Middle frontal gyrus (tissue), 1 donor: ENCODE data around the gene TDRD3.

Source experiments
- DNase-seq: peaks from one replicate; pipeline ENCODE4 v3.0.0-alpha.2; 2015; ENCODE audit warnings: low spot score; ENCODE audit errors: extremely low spot score

The TDRD3 gene

DNA sequence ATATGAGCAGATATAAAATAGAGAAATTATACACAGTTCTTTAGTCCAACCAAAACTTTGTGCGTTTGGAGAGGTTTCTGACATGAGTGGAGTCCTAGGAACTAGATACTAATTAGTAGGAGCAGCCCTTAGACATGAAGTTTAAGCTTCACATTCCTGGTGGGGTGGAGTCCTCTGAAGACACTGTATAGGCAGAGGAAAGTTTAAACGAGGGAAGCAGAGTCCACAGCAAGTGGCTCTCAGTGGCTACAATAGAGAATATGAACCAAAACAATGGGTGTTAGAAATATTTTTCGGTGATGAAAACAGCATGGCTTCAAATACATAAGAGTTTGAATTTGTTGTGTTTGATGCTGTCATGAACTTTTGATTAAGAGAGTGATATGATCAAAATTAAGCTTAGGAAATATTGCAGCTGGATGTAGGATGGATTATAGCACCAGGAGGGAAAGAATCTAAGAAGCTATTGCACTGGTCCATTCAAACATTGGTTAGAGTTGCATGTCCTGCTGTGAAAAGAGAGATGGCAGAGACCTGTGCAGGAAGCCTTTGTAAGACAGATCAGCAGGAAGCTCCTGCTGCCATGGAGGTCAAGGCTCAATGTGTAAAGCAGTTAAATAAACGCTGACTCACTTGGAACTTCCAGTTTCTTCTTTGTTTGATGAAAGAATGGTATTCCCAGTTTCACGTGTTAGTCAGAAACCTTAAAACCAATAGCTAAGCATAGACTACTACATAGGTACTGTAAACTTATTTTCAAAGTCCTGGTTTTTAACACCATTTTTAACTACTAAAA lies 175.2 kb downstream of the TDRD3 start:
- no peak for DNase-seq

DNA sequence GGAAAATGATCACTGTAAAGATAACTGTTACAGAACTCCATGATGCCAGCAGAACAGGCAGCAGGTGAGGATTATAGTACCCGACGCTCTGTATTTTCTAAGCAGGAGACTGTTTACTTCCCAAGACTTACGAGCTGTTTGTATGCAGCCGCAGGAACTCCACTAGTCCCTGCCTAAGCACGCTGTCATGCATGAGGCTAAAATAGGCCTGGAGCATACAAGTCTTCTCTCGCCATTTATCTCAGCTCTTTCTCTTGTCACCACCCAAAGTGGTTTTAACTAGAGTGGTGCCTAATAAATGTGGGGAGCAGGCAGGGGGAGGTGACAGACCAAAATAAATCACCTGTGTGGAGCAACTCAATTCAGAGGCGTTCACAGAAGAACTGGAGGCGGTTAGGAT lies 175.8 kb downstream of the TDRD3 start:
- no peak for DNase-seq

DNA sequence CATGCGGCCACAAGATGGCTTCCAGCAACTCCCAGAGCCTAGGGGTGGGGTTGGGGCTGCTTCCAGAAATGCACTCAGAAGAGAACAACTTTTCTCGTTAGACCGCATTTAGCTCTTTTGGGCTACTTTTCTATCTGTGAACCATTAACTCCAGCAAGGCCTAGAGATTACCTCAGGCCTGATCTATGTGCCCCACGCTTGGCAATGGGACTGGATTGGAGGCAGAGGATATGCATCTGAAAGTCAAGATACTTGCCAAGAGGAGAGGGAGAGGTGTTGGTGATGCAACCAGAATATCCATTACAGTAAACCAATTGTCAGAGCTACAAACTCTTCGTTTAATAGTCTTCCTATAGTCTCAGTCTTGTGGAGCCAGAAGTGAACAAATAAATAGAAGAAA lies 177.7 kb downstream of the TDRD3 start:
- no peak for DNase-seq

DNA sequence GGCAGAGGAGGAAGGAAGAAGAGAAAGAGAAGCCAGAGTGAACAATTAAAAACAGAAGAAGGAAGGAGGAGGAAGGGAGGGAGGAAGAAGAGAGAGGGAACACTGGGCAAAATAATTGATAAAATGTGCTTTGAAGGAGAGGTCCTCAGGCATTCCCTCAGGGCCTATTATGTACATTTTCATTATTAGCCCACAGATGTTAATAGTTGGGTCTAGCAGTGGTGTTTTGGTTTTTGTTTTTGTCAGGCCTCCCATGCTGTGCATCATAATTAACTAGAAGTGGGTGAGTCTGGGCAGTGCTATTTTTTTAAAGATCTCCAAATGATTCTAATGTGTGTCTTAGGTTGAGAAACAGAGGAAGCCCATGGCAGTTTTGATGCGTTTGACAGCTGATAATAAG lies 178.1 kb downstream of the TDRD3 start:
- DNase-seq: no peak

DNA sequence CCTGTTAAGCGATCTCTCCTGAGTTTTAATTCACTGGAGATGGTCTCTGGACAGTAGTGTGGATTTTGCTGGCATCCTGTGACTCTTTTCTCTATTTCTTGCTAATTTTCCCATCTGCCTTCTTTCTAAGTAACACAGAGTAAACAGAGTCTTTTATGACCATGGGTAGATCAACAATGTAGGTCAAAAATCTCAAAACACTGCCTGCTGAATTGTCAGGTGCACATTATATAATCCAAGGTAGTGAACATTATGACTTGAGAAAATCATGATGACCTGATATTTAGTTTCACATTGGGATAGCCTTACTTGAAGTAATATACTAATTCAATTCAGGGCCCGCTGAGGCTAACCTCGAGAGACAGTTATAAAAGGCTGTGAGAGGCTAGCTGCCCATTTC lies 180.7 kb downstream of the TDRD3 start:
- DNase-seq: no peak

DNA sequence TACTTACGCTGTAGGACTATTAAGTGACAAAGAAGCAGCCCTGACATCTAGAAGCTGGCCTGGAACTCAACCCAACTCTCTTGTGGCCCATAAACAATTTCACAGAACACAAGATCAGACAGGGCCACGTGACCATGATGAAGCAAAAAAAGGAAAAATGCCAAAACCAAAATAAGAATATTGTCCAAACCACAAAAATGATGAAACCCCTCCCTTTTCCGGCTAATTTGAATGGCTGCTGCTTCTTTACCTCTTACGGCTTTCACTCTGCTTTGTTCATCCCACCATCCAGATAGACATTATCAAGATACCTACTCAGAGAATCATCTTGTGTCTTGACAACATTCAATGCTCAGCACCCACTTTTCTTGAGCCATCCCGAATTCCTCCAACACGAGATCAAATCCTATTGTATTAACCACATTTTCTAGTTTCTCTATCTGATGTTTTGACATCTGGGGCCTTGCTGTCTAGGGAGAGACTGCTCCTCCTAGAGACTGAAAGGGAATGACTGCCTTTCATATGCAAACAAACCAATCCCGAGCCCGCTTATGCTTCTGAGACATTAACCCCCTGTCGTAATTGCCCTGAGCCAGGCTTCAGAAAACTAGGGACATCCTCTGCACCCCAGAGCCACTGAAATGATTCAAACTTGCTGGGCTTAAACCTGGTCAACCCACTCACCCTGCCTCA lies 186.3 kb downstream of the TDRD3 start:
- DNase-seq: no peak

DNA sequence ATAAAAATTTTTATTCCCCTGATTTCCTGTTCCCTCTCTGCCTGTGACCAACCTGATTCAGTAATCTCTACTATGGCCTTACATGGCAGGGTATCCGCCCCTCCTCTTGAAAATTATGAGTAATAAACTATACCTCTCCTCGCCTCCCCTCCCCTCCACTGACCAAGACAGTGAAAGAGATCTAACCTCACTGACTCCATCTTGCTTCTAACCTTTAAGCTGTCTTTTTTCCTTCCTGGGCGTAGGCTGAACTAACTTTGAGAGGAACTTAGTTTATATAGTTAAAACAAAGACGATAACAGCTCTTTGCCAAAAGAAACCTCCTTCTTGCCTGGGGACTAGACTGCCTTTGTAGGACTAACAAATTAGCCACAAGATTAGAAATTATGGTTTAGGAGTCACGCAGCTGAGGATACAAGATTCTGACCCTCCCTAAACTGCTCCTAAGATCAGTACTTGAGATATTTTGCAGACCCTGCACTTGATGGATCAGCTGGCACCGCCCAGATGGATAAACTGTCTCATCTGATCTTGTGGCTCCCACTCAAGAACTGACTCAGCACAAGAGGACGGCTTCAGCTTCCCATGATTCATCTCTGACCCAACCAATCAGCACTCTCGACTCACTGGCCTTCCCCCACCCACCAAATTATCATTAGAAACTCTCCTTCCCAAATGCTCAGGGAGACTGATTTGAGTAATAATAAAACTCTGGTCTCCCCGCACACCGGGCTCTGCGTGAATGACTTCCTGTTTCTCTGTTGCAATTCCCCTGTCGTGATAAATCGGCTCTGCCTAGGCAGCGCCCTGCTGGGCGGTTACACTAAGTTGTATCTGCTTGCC lies 187.1 kb downstream of the TDRD3 start:
- DNase-seq: no peak

DNA sequence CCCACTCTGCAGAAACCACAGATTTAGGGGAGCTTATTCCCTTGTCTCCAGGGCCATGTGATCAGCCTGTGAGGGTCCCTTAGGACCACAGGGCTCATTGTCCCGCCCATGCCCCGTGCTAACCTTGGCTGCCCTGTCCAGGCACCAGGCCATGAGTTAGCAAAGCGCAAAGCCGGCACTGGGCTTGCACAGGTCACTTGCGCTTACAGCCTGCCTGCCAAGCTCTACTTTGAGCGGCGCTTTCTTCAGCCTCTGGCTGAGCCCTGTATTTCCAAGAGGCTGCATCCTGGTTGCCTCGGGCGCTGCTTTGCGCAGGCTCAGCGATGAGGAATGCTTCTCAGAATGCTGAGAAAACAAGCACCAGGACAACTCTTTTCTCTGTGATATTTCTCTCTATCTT lies 188.0 kb downstream of the TDRD3 start:
- no peak for DNase-seq

DNA sequence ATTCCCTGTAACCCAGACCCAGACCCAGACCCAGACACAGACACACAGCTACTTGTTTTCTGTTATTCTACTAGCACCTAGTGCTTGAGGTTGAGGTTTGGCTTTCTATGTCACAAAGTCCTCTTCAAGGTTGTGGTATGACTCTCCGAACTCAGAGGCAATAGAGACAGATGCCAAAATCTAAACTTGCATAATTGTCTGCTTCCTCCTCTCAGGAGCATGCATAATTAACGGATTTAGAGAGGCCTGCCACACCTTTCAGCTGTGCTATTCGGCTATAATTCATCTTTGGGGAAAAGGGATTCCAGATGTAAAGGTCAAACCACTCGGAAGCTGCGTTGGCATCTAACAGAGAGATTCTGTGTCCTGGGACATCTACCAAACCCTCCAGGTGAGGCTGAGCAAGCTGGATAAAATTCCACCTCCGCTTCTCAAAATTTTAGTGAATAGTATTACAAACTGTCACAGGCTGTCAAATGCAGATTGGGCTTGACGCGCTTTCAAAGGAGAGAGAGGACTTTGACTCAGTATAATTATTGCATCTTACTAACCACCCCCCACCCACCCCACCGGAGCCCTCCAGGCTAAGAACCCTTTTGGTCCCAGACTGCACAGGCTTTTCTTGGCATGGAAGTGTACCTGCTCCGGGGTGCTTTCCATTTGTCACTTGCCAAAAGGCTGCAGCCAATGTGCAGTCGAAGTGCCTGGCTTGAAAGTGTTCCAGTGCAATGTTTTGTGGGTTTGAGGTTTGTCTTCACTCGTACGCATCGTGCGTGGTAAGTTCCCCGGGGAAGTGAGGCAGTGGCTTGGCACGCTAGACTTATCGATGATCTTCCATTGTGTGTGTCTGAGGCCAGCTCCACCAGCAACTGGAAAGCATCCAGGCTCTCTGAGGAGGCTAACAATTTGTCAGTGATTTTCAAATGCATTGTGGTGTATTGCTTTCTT lies 194.1 kb downstream of the TDRD3 start:
- DNase-seq: no peak

DNA sequence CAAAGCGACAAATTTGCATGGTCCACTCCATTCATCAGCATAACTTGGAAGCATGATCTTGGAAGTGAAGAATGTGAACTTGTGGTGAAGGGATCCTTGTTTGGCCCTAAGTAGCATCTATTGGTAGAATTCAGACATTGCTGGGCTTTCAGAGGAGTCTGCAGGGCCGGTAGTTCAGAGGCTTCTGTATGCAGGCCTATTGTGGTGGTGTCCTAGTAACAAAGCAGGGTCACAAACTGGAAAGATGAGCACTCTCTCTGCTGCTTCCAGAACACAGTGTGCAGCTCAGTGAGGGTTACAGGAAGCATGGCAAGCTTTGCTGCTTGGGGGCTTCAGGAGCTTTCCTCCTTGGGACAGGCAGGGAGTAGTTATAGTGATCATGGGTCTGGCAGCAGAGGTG lies 206.0 kb downstream of the TDRD3 start:
- no peak for DNase-seq

DNA sequence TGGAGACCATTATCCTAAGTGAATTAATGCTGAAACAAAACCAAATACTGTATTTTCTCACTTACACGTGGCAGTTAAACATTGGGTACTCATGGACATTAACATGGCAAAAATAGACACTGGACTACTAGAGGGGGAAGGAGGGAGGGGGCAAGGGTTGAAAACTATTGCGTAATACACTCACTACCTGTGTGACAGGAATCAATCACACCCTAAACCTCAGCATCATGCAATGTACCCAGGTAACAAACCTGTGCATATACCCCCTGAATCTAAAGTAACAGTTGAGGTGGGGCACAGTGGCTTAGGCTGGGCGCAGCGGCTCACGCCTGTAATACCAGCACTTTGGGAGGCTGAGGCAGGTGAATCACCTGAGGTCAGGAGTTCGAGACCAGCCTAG lies 207.0 kb downstream of the TDRD3 start:
- no peak for DNase-seq

DNA sequence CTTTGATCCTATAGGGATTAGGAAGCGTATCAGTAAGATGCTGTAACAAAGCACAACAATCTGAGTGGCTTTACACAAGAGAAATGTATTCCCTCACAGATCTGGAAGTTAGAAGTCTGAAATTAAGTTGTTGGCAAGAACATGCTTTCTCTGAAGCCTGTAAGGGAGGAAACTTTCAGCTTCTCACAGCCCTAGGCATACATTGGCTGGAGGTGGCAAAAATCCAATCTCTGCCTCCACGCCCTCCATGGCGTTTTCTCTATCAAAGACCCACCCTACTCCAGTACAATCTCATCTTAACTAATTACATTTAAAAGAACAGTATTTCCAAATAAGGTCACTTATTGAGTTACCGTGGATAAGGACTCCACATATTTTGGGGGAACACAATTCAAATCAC lies 211.9 kb downstream of the TDRD3 start:
- no peak for DNase-seq

DNA sequence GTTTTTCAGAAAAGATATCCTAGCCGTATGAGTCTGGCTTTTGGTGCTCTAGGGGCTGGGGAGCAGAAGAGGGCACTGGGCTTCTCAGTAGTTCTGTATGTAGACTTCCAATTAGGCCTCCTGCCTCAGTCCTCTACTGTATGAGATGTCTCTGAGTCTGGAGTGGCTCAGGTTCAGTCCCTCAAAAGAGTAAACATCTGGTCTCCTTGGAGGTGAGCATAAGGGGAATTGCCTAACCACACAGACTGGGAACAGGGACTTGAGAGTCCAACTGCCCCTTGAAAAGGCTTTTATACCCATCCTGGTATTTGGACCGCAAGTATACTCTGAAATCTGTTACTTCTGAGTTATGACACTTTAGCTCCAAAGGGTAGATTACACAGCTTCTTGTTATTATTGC lies 214.5 kb downstream of the TDRD3 start:
- DNase-seq: no peak

DNA sequence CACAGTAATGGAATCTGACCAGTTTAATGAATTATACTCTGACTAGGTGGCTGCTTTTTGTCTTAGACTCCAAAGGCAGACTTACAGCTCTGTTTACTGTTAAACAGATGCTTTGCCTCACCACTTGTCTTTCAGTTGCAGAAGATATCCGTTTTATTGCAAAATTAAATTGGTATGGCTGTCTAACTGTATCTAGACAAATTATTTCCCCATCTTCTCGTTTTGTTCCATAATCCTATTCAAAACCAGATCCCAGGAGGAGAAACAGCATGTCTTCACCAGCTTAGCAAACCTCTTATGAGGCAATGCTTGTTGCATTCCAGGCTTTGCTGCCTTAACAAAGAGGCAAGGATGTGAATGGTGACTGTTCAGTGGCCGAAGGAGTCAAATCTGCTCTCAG lies 215.6 kb downstream of the TDRD3 start:
- no peak for DNase-seq

DNA sequence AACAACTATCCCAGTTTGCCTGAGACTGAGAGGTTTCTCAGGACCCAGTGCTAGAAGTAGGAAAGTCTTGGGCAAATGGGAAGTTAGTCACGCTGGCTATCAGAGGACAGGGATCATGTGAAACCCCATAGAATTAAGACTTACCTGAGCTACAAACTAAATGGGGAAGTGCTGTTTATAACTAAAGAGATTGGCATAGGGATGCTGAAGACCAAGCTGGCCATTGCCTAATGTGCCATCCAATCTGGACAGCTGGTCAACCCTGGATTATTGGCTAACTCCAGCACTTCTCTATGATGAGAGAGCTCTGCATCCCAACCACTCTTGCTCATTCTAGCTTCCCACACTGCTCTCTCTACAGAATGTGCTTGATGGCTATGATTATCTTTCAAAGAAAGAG lies 216.1 kb downstream of the TDRD3 start:
- DNase-seq: no peak

DNA sequence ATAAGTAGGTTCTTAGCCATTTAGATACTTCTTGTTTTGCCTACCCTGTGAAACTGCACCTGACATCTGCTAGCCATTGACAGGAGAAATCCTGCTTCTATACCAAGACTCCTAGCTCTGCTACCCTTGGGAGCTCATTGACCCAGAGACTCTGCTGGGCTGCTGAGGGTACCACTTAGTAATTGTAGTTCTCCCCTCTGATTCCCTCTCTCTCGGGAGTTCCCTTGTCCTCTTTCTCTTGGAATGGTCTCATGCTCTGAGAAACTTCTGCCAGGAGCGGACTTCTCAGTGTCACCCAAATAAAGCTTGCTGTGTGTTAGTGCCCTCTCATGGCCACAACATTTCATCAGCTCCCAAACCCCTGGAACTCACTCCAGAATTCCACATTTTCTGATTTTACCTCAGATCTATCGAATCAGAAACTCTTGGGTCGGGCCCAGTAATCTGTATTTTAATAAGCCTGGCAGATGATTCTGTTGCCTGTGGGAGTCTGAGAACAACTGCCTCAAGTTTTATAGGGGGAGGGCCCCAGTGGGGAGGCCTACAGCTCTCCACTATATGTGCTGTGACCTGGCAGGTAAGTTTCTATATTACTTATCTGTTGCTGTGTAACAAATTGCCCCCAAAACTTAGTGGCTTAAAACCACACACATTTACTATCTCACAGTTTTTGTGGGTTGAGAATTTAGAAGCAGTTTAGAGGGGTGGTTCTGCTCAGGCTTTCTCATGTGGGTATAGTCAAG lies 221.1 kb downstream of the TDRD3 start:
- DNase-seq: no peak

DNA sequence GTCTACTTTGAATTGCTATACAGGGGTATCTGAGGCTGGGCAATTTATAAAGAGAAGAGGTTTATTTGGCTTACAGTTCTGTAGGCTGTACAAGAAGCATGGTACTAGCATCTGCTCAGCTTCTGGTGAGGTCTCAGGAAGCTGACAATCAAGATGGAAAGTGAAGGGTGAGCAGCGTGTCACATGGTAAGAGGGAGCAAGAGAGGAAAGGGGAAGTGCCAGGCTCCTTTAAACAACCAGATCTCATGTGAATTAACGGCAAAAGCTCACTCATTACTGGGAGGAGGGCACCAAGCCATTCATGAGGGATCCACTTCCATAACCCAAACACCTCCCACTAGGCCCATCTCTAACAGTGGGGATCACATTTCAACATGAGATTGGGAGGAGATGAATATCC lies 222.4 kb downstream of the TDRD3 start:
- no peak for DNase-seq

DNA sequence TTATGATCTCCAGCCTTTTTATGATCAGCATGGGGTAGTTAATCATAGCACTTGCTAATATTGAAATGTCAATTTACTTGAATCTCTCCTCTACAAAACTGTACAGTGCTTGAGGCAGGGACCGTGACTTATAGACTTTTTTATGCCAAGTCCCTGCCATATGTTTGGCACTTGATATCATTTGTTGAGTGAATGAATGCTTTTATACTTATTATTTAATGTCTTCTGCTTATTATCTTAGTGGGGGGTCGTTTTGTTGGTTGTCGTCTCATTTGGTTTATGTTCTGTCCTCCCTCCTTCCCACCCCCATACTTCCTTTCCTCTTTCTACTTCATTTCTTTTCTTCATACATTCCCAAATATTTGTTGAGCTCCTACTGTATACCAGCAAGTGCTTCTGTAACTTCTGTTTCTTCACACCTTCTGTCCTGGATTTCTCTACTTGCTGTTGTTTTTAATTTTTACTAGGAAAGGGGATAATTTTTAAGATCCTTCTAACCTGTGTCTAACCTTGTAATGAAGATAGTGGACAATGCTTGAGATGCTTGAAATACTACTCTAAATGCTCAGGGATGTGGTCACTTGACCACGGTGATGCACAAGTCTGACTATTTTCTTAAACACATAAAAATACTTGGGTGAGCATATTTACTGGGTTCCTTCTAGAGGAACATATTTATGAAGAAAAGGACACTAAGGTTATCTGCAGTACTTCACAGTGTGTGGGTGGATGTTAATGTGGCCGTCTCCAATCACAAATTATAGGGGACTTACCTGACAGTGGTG lies 223.8 kb downstream of the TDRD3 start:
- no peak for DNase-seq

DNA sequence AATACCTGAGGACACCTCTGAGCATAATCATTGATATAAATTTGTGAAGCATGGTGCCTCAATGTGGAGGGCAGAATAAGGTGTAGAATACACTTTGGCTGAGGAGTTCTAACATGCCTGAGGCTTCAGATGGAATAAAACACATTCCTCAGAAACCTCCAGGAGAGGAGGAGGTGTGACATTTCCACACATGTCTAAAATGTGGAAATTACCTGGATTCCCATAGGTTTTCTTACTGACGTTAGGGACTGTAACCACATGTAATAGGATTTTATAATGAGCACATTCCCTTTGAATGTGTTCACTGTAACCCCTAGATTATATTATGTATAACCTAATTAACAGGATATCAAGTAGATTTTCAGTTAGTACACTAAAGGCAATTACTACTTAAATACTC lies 226.1 kb downstream of the TDRD3 start:
- DNase-seq: no peak
